Neuronal stem cell (in vitro differentiated cells): ENCODE results near the gene DPYSL4.

Experiments
- DNase-seq: peaks from one replicate; pipeline ENCODE4 v3.0.0-alpha.2; 2013; ENCODE audit warnings: low spot score
- H2AFZ ChIP-seq: one replicate; pipeline ENCODE4 v1.6.1; 2013; ENCODE audit warnings: mild to moderate bottlenecking, low read length, inconsistent platforms
- H2AK5ac ChIP-seq: 2 replicates; pipeline ENCODE4 v1.6.1; 2013; ENCODE audit warnings: low read depth, mild to moderate bottlenecking, inconsistent platforms, low read length, moderate library complexity, mixed read lengths
- H2BK120ac ChIP-seq: 2 replicates; pipeline ENCODE4 v1.6.1; 2013; ENCODE audit warnings: low read depth, mild to moderate bottlenecking, inconsistent platforms, low read length, moderate library complexity, mixed read lengths
- H2BK12ac ChIP-seq: one replicate; pipeline ENCODE4 v1.6.1; 2013; ENCODE audit warnings: low read length, inconsistent platforms
- H2BK15ac ChIP-seq: 2 replicates; pipeline ENCODE4 v1.6.1; 2013; ENCODE audit warnings: mild to moderate bottlenecking, low read length, inconsistent platforms, mixed read lengths
- H2BK5ac ChIP-seq: one replicate; pipeline ENCODE4 v1.6.1; 2013; ENCODE audit warnings: inconsistent platforms, mild to moderate bottlenecking, low read length, moderate library complexity
- H3K14ac ChIP-seq: one replicate; pipeline ENCODE4 v1.6.1; 2013; ENCODE audit warnings: low read length, inconsistent platforms
- H3K18ac ChIP-seq: 2 replicates; pipeline ENCODE4 v1.6.1; 2013; ENCODE audit warnings: low read length, inconsistent platforms
- H3K23ac ChIP-seq: 2 replicates; pipeline ENCODE4 v1.6.1; 2013; ENCODE audit warnings: low read depth, mild to moderate bottlenecking, mixed read lengths, low read length, inconsistent platforms; ENCODE audit not compliant: poor library complexity
- H3K27ac ChIP-seq: replicated peaks from 3 replicates; pipeline ENCODE4 v1.5.1; 2013; ENCODE audit warnings: low read length, inconsistent platforms
- H3K27me3 ChIP-seq, 3 experiments: 2 replicates each; pipeline ENCODE4 v1.6.1; 2013; ENCODE audit warnings: low read length in 3 of 3, mild to moderate bottlenecking in 2 of 3, inconsistent platforms in 1 of 3, low read depth in 1 of 3, mixed read lengths in 1 of 3, moderate library complexity in 1 of 3; ENCODE audit not compliant: control insufficient read depth in 3 of 3, insufficient read depth in 3 of 3
- H3K36me3 ChIP-seq, 2 donors: replicated peaks in 1 of 2; 2 replicates each; pipeline ENCODE4 v1.6.1; 2013; ENCODE audit warnings: low read length in 2 of 2; ENCODE audit not compliant: control insufficient read depth in 2 of 2, insufficient read depth in 2 of 2
- H3K4ac ChIP-seq: 2 replicates; pipeline ENCODE4 v1.6.1; 2013; ENCODE audit warnings: inconsistent platforms, mild to moderate bottlenecking, low read length, moderate library complexity
- H3K4me1 ChIP-seq, 2 donors: 1 replicate in 1 of 2; 2 replicates in 1 of 2; pipeline ENCODE4 v1.6.1; 2013; ENCODE audit warnings: low read length in 2 of 2, low read depth in 1 of 2; ENCODE audit not compliant: control insufficient read depth in 2 of 2, insufficient read depth in 1 of 2
- H3K4me2 ChIP-seq: one replicate; pipeline ENCODE4 v1.6.1; 2013; ENCODE audit warnings: mild to moderate bottlenecking, low read length, inconsistent platforms; ENCODE audit not compliant: insufficient read depth, poor library complexity, severe bottlenecking
- H3K4me3 ChIP-seq, 2 donors: 2 replicates each; pipeline ENCODE4 v1.5.1; 2013; ENCODE audit warnings: low read length in 2 of 2, mild to moderate bottlenecking in 2 of 2, inconsistent platforms in 1 of 2, moderate library complexity in 1 of 2
- H3K79me1 ChIP-seq: one replicate; pipeline ENCODE4 v1.6.1; 2013; ENCODE audit warnings: low read depth, mild to moderate bottlenecking, inconsistent platforms, low read length, moderate library complexity
- H3K9ac ChIP-seq: one replicate; pipeline ENCODE4 v1.6.1; 2013; ENCODE audit warnings: mild to moderate bottlenecking, low read depth, low read length, inconsistent platforms; ENCODE audit not compliant: poor library complexity
- H3K9me3 ChIP-seq, 2 donors: replicated peaks in 1 of 2; 2 replicates each; pipeline versions ENCODE3 to v1.6.1; 2013; ENCODE audit warnings: low read length in 2 of 2, mild to moderate bottlenecking in 2 of 2, inconsistent platforms in 1 of 2, low read depth in 1 of 2, mixed read lengths in 1 of 2, moderate library complexity in 1 of 2; ENCODE audit not compliant: control insufficient read depth in 2 of 2, insufficient read depth in 1 of 2
- H4K8ac ChIP-seq: one replicate; pipeline ENCODE4 v1.6.1; 2013; ENCODE audit warnings: low read depth, mild to moderate bottlenecking, inconsistent platforms, low read length, moderate library complexity
- H4K91ac ChIP-seq: one replicate; pipeline ENCODE4 v1.6.1; 2013; ENCODE audit warnings: low read length, low read depth, mild to moderate bottlenecking, inconsistent platforms; ENCODE audit not compliant: poor library complexity
- WGBS, 2 donors: extraction: QIAGEN DNeasy Blood & Tissue Kit; methylation state at CpG; one replicate each; pipeline ENCODE4 v1.1.7; 2013; ENCODE audit warnings: missing lambda C conversion rate in 2 of 2, mixed read lengths in 1 of 2; ENCODE audit not compliant: insufficient read length in 2 of 2, insufficient replicate concordance in 1 of 2; ENCODE audit errors: extremely low coverage in 2 of 2; 5-methylcytosine and 5-hydroxymethylcytosine counted together

DPYSL4 gene

GRCh38 chr10:132145002-132145401 lies 41.7 kb upstream of the DPYSL4 start:
- no peak overlapping the region for H2AFZ ChIP-seq
- H3K27ac ChIP-seq = no peak overlapping the region
- no peak overlapping the region for H4K8ac ChIP-seq
- no peak overlapping the region for H3K4ac ChIP-seq
- DNase-seq = no peak
- no peak overlapping the region for H2BK5ac ChIP-seq
- H3K23ac ChIP-seq = peak overlapping the region; percentile 25
- H3K79me1 ChIP-seq = peaks cover 2% of the 10 kb centered on the region
- no peak overlapping the region for H3K9ac ChIP-seq
- H3K4me3 ChIP-seq = no peak overlapping the region
- no peak overlapping the region for H2BK12ac ChIP-seq
- no peak overlapping the region for H3K18ac ChIP-seq
- H3K27me3 ChIP-seq = peaks cover 0 to 49% (median 0%) of the 10 kb centered on the region in 3 experiments
- H2BK120ac ChIP-seq = no peak overlapping the region
- WGBS, 2 donors = no CpG with 5 or more reads among the region's 14 CpGs
- no peak overlapping the region for H3K4me2 ChIP-seq
- peaks cover 0 to 6% of the 10 kb centered on the region in 2 donors for H3K4me1 ChIP-seq
- no peaks in the 10 kb centered on the region for H3K9me3 ChIP-seq
- H2AK5ac ChIP-seq = no peak overlapping the region
- no peaks in the 10 kb centered on the region for H3K36me3 ChIP-seq
- H3K14ac ChIP-seq = peak overlapping the region; percentile 63
- no peak overlapping the region for H2BK15ac ChIP-seq
- H4K91ac ChIP-seq = no peak overlapping the region

DNA sequence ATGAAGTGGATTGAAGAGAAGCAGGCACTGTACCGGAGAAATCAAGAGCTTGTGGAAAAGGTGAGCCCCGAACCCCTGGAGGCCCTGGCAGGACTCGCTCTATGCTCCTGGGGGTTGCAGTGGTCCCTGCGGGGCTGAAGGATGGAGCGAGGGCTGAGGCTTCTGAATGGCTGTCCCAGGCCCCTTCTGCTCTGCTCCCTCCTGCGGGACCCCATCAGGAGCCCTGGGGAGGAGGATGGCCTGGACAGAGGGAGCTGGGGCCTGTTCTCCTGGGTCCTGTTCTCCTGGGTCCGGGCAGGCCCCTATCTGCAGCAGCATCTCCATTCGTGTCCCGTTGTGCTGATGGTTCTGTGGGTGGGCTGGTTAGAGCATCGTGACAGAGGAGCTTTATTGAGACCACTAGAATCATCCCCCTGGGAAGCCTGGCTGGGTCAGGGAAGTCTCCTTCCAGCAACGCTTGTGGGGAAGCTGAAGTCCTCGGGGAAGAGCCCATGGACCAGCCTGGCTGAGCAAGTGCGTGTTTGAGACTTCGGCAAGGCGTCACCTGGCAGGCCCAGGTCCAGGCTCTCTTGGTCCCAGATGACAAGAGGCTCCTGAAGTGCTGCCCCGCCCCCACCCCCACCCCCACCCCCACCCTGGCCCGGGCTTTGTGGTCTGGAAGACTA lies 41.1 kb upstream of the DPYSL4 start:
- WGBS, 2 donors = no CpG with 5 or more reads among the region's 17 CpGs

GRCh38 chr10:132146271-132146671 lies 40.5 kb upstream of the DPYSL4 start:
- Histone ChIP-seq H2AFZ (no peak overlapping the region), H3K79me1 (peaks cover 2% of the 10 kb centered on the region), H3K9ac (no peak overlapping the region), H4K91ac (no peak overlapping the region), H2BK15ac (no peak overlapping the region), H4K8ac (no peak overlapping the region), H3K23ac (no peak overlapping the region), H2BK5ac (no peak overlapping the region), H2AK5ac (no peak overlapping the region), H3K18ac (peak overlapping the region; percentile 3), H3K9me3 (no peaks in the 10 kb centered on the region), H3K4ac (no peak overlapping the region), H3K4me3 (no peak overlapping the region), H3K27ac (no peak overlapping the region), H3K36me3 (no peaks in the 10 kb centered on the region), H2BK120ac (no peak overlapping the region), H3K4me2 (no peak overlapping the region), H3K14ac (no peak overlapping the region), H3K27me3 (peaks cover 0 to 42% (median 0%) of the 10 kb centered on the region in 3 experiments), H2BK12ac (no peak overlapping the region), H3K4me1 (peaks cover 0 to 6% of the 10 kb centered on the region in 2 donors)
- no CpG with 5 or more reads among the region's 8 CpGs for WGBS, 2 donors
- DNase-seq = no peak

More for the DNA sequence above, 41.1 kb upstream of the DPYSL4 start:
- Histone ChIP-seq H2BK120ac (no peak overlapping the region), H2BK12ac (no peak overlapping the region), H3K4me1 (peaks cover 0 to 6% of the 10 kb centered on the region in 2 donors), H4K8ac (no peak overlapping the region), H2BK15ac (no peak overlapping the region), H2BK5ac (no peak overlapping the region), H3K27me3 (peaks cover 0 to 48% (median 0%) of the 10 kb centered on the region in 3 experiments), H3K4me2 (no peak overlapping the region), H4K91ac (no peak overlapping the region), H2AK5ac (no peak overlapping the region), H3K27ac (no peak overlapping the region), H3K79me1 (peaks cover 2% of the 10 kb centered on the region), H3K9ac (no peak overlapping the region), H3K4me3 (no peak overlapping the region), H3K36me3 (no peaks in the 10 kb centered on the region), H2AFZ (no peak overlapping the region), H3K14ac (no peak overlapping the region), H3K23ac (no peak overlapping the region), H3K9me3 (no peaks in the 10 kb centered on the region), H3K18ac (no peak overlapping the region), H3K4ac (no peak overlapping the region)
- DNase-seq = no peak

- Histone ChIP-seq H3K9me3 (no peaks in the 10 kb centered on the region), H3K4me1 (peaks cover 0 to 6% of the 10 kb centered on the region in 2 donors), H3K79me1 (peaks cover 2% of the 10 kb centered on the region), H3K9ac (peak overlapping the region; percentile 16), H3K36me3 (no peaks in the 10 kb centered on the region), H3K27ac (no peak overlapping the region), H3K14ac (peak overlapping the region; percentile 43), H2BK5ac (no peak overlapping the region), H3K4me3 (peak overlapping the region in 1 of 2 donors; percentile 13), H3K4me2 (no peak overlapping the region), H2AFZ (no peak overlapping the region), H2AK5ac (peak overlapping the region; percentile 78), H3K27me3 (peaks cover 0 to 39% (median 0%) of the 10 kb centered on the region in 3 experiments), H3K23ac (peak overlapping the region; percentile 94), H3K18ac (peak overlapping the region; percentile 66), H3K4ac (no peak overlapping the region), H4K91ac (peak overlapping the region; percentile 89), H4K8ac (peak overlapping the region; percentile 30), H2BK120ac (no peak overlapping the region), H2BK15ac (peak overlapping the region; percentile 68), H2BK12ac (no peak overlapping the region)
- no CpG with 5 or more reads among the region's 31 CpGs for whole genome bisulfite sequencing, 2 donors
- DNase-seq = no peak
These were observed 39.5 kb upstream of the DPYSL4 start for GRCh38 chr10:132146941-132147915.
